Common myeloid progenitor, CD34-positive (primary cell): Measurements from ENCODE around the gene RAD51B.

Experiments used
- CTCF ChIA-PET: fragments of 350-600 bp; sonication (Branson Sonifier 250); formaldehyde crosslinking; loops from one replicate; lab custom pipeline; 2021; ENCODE audit warnings: antibody characterized with exemption; lab: Charles Lee
- POLR2A ChIA-PET: fragments of 350-600 bp; sonication (Branson Sonifier 250); formaldehyde crosslinking; loops from one replicate; lab custom pipeline; 2021; ENCODE audit warnings: antibody characterized with exemption; lab: Charles Lee
- DNase-seq, 3 donors: peaks; one replicate each; pipeline versions ENCODE4 v3.0.0 to v3.0.0-alpha.2; 2013
- H3K27ac ChIP-seq, 2 experiments: 1 replicate in 1 of 2; 2 replicates in 1 of 2; pipeline ENCODE4 v1.7.0; 2013; ENCODE audit warnings: inconsistent platforms in 2 of 2, low read length in 2 of 2, mild to moderate bottlenecking in 2 of 2, low read depth in 1 of 2, moderate library complexity in 1 of 2; ENCODE audit not compliant: severe bottlenecking in 2 of 2, insufficient read depth in 1 of 2, poor library complexity in 1 of 2
- H3K27me3 ChIP-seq, 5 experiments: replicated peaks in 2 of 5; 1 replicate in 3 of 5; 2 replicates in 2 of 5; pipeline versions ENCODE4 v1.6.1 to v1.7.0; 2013; ENCODE audit warnings: low read length in 4 of 5, mild to moderate bottlenecking in 2 of 5, moderate library complexity in 2 of 5, inconsistent platforms in 1 of 5; ENCODE audit not compliant: insufficient read depth in 5 of 5, control insufficient read depth in 4 of 5
- H3K36me3 ChIP-seq, 4 experiments: 1 replicate in 2 of 4; 2 replicates in 2 of 4; pipeline versions ENCODE4 v1.6.1 to v1.7.0; 2013; ENCODE audit warnings: low read length in 3 of 4, control low read depth in 1 of 4, mild to moderate bottlenecking in 1 of 4; ENCODE audit not compliant: control insufficient read depth in 4 of 4, insufficient read depth in 4 of 4
- H3K4me1 ChIP-seq, 4 experiments: 1 replicate in 3 of 4; 2 replicates in 1 of 4; pipeline versions ENCODE4 v1.6.1 to v1.7.1; 2013; ENCODE audit warnings: low read length in 3 of 4, mild to moderate bottlenecking in 3 of 4, control low read depth in 1 of 4, inconsistent platforms in 1 of 4, moderate library complexity in 1 of 4; ENCODE audit not compliant: control insufficient read depth in 4 of 4, insufficient read depth in 4 of 4; ENCODE audit errors: control extremely low read depth in 1 of 4
- H3K4me3 ChIP-seq, 7 experiments: 1 replicate in 4 of 7; 2 replicates in 3 of 7; pipeline versions ENCODE4 v1.5.1 to v1.7.0; 2013; ENCODE audit warnings: mild to moderate bottlenecking in 7 of 7, low read length in 6 of 7, moderate library complexity in 6 of 7, inconsistent platforms in 2 of 7, low read depth in 2 of 7, control low read depth in 1 of 7; ENCODE audit not compliant: insufficient read depth in 4 of 7, control insufficient read depth in 1 of 7; ENCODE audit errors: extremely low read depth in 1 of 7
- H3K9me3 ChIP-seq, 5 experiments: 1 replicate in 4 of 5; 2 replicates in 1 of 5; pipeline versions ENCODE4 v1.6.1 to v1.7.1; 2013; ENCODE audit warnings: low read length in 4 of 5, mild to moderate bottlenecking in 2 of 5, inconsistent platforms in 1 of 5, low read depth in 1 of 5, moderate library complexity in 1 of 5; ENCODE audit not compliant: control insufficient read depth in 4 of 5, insufficient read depth in 2 of 5; ENCODE audit errors: control extremely low read depth in 1 of 5
- WGBS: methylation state at CpG from one replicate; pipeline ENCODE4 v1.1.5; 2013; ENCODE audit not compliant: insufficient coverage; 5-methylcytosine and 5-hydroxymethylcytosine counted together

Gene RAD51B

DNA sequence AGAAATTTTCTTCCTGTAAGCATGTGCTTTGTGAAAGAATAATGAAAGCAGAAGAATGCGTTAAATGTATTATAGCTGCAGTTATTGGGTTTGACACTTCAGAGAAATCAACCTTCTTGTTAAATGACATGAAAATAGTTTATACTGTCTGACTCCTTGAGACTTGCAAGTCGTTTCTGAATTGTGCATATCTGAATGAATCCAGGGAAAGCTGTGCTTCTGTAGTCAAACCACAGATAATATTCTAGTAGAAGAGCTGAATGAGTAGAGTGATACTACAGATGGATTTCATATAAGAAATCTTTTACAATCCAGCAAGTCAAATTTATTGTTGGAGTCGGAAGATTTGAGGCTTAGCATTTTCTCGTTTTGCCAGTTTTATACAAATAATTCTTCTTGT is 343.3 kb downstream of the RAD51B start:
- H3K4me3 ChIP-seq, result no peak overlapping the region
- DNase-seq, result no peak
- no peaks in the 10 kb centered on the region for H3K9me3 ChIP-seq
- peaks cover 10 to 35% (median 15%) of the 10 kb centered on the region in 4 experiments for H3K4me1 ChIP-seq
- no peaks in the 10 kb centered on the region for H3K36me3 ChIP-seq
- POLR2A ChIA-PET, result no interaction called here
- H3K27me3 ChIP-seq, result no peaks in the 10 kb centered on the region
- 100% methylated on average over 3 of the region's 4 CpGs for WGBS
- no peak overlapping the region for H3K27ac ChIP-seq
- CTCF ChIA-PET, result no interaction called here

DNA sequence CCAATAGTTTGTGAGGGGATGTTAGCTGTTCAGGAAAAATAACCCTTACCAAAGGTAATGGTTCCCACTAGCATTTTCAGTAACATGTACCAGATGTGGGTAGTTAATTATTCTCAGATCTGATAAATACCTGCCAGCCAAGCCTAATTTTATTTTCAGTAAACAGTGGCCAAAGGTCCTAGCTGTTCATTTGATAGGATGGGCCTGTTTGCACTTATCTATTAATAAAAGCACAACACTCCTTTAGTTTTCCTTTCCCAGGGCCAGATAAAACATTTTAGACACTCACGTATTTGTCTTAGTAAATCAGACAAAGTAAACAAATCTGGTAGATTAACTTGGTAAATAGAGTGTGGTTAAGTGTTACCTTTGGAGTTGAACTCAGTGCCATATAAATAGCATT is 345.1 kb downstream of the RAD51B start:
- Histone ChIP-seq H3K9me3 (no peaks in the 10 kb centered on the region), H3K27me3 (no peaks in the 10 kb centered on the region), H3K4me3 (no peak overlapping the region), H3K4me1 (peaks cover 10 to 34% (median 14%) of the 10 kb centered on the region in 4 experiments), H3K36me3 (no peaks in the 10 kb centered on the region), H3K27ac (no peak overlapping the region)
- no CpG with 5 or more reads among the region's 1 CpG for whole genome bisulfite sequencing
- ChIA-PET CTCF (interaction anchor here (0.6 kb wide), 1 partner anchor 36 kb away, joined by 3 read pairs; no protein-coding TSS in a partner anchor), POLR2A (no interaction called here)
- no peak for DNase-seq

DNA sequence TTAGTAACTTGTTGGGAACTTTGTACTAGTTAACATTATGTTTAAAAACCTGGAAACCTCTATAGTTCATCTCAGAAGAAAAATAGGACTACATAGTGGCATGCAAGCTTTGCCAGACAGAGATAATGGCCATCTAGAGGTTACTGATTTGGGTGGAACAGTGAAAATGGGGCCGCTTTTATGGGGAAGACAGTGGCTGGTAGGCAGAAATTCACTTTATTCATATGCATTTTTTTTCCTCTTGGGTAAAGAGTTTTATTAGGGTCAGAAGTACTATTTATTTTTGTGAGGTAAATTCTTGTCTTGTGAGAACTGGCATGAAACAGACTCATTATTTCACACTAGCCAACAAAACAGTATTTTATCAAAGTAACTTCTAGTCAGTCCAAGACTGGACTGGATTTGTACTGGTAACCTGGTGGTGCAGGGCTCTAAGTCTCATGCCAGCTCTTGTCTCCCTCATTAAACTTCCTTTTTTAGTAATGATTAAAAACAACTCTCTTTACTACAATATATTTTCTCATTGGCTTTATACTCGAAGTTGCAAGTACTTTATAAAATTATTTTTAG is 345.8 kb downstream of the RAD51B start:
- no peaks in the 10 kb centered on the region for H3K27me3 ChIP-seq
- H3K27ac ChIP-seq, result no peak overlapping the region
- no peaks in the 10 kb centered on the region for H3K9me3 ChIP-seq
- no peak for DNase-seq
- peaks cover 10 to 34% (median 14%) of the 10 kb centered on the region in 4 experiments for H3K4me1 ChIP-seq
- no peak overlapping the region for H3K4me3 ChIP-seq
- no peaks in the 10 kb centered on the region for H3K36me3 ChIP-seq
- CTCF ChIA-PET, result interaction anchor here (0.8 kb wide), 1 partner anchor 19 kb away, joined by 3 read pairs; no protein-coding TSS in a partner anchor
- WGBS, result no CpG with 5 or more reads among the region's 2 CpGs
- POLR2A ChIA-PET, result no interaction called here

DNA sequence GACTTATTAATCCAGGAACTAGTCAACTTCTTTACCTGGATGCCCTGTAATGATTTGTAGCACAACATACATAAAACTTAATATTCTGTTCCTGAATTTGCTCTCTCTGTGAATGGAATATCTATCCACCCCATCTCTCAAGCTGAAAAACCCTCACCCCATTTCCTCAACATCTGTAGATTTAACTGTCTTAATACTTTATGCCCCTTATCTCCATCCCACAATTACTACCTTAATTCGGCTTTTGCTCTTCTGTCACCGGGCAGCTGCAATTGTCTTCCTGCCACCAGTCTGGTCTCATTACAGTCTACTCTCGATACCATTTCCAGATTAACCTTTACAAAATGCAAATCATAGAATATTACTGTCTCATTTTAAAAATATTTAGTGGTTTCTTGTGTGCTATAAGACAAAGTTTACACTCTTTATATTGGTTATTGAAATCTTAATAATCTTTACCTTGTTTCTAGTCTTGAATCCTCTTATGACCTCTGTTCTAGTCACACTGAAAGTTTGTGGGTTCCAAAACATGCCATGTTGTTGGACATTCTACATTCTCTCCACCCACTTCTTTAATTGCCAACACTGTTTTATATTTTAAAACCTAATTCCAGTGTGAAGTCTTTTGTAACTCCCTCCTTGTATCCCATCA is 347.3 kb downstream of the RAD51B start:
- ChIA-PET CTCF (interaction anchor here (1.5 kb wide), 1 partner anchor 83 kb away, joined by 3 read pairs; no protein-coding TSS in a partner anchor), POLR2A (no interaction called here)
- 0% methylated on average over 2 of the region's 3 CpGs for WGBS
- Histone ChIP-seq H3K27ac (no peak overlapping the region), H3K9me3 (no peaks in the 10 kb centered on the region), H3K27me3 (no peaks in the 10 kb centered on the region), H3K4me3 (peak overlapping the region in 2 of 7 experiments; percentile 30 to 52), H3K4me1 (peaks cover 10 to 34% (median 14%) of the 10 kb centered on the region in 4 experiments), H3K36me3 (no peaks in the 10 kb centered on the region)
- peak in 2 of 3 donors; percentile 62 to 84 for DNase-seq

DNA sequence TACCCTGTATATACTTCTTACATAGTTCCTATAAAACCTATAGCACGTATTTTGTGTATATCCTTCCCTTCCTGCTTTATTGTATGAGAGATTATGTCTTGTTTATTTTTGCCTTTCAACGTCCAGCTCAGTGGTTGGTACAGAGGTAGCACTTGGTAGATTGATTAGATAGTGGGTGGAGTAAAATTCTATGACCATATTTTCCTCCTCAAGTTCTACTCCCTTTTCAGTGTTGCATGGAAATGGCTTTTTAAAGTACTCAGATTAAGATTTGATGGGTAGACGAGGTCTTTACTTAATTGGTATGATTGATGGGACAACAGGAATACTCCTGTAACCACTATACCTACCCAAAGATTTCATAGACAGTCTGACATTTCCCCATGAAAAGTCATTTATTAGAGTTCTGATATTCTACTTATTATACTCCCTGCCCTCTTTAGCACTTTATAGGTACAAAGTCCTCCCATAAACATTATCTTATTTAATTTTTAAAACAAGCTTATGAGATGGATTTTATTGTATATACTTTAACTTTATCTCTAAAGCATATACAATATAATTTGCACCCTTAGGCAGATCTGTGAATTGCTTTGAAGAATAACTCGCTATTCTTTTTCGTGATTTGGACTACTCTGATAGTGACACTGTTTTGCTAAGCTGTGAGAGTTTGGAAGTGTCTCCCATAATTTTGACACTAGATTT is 348.0 kb downstream of the RAD51B start:
- Histone ChIP-seq H3K36me3 (no peaks in the 10 kb centered on the region), H3K27ac (no peak overlapping the region), H3K27me3 (no peaks in the 10 kb centered on the region), H3K9me3 (no peaks in the 10 kb centered on the region), H3K4me3 (no peak overlapping the region), H3K4me1 (peaks cover 10 to 35% (median 14%) of the 10 kb centered on the region in 4 experiments)
- ChIA-PET CTCF (interaction anchor here (1.5 kb wide), 1 partner anchor 82 kb away, joined by 3 read pairs; no protein-coding TSS in a partner anchor), POLR2A (no interaction called here)
- WGBS, result 100% methylated on average over 2 of the region's 5 CpGs
- DNase-seq, result no peak

DNA sequence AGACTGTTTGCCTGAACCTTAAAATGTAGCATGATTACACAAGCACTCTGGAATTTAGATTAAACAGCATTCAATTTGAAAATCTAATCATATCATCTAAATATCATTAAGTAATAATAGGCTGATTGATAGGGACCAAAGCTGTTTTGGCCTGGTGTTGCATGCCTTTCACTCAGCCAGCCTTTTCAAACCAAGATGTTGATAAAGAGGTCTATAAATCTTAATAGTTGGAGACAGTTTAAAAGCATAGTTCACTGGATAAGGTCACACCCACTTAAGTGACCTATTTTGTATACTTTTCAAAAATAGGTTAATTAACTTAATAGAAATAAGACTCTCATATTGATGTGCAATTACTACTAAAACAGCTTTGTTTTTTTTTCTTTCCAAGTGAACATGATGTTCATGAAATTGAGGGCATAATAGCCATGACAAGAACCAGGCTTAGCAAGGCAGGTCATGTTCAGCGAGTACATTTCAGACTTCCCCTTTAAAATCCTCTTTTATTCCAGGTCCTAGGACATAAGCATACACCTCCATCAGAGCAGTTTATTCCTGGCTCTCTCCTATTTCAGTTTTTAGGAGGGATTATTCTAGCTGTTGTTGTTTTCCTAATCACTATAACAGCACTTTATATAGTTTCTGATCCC is 349.0 kb downstream of the RAD51B start:
- no peaks in the 10 kb centered on the region for H3K36me3 ChIP-seq
- peaks cover 10 to 36% (median 14%) of the 10 kb centered on the region in 4 experiments for H3K4me1 ChIP-seq
- H3K27me3 ChIP-seq, result no peaks in the 10 kb centered on the region
- CTCF ChIA-PET, result no interaction called here
- POLR2A ChIA-PET, result no interaction called here
- no peak for DNase-seq
- H3K4me3 ChIP-seq, result no peak overlapping the region
- no CpG with 5 or more reads among the region's 1 CpG for WGBS
- H3K9me3 ChIP-seq, result no peaks in the 10 kb centered on the region
- H3K27ac ChIP-seq, result no peak overlapping the region
